Karpas-422 (cell line): Measurements from ENCODE around the gene BTBD1. TPM values are rescaled to one million over a fixed set of nuclear protein-coding genes. Genes with fewer than 3 reads are reported as not detected.
A peak's percentile ranks its signal among the peaks of the same experiment; 100 is the strongest.
"Not testable (repeated sequence)": the region's sequence is repeated elsewhere in the genome, so short reads cannot be mapped to it uniquely, and the experiment has no call there.

Experiments
- DNase-seq: peaks from one replicate; pipeline ENCODE4 v3.0.0-alpha.2; 2015
- H2AFZ ChIP-seq: fragments of 200-600 bp; sonication (generic); 2 replicates; pipeline ENCODE4 v1.6.1; 2014; ENCODE audit warnings: antibody characterized with exemption, low read length, mixed read lengths
- H3K27ac ChIP-seq: fragments of 200-600 bp; sonication (generic); 2 replicates; pipeline ENCODE4 v1.5.1; 2014; ENCODE audit warnings: mild to moderate bottlenecking, low read length, moderate library complexity
- H3K27me3 ChIP-seq: fragments of 200-600 bp; sonication (generic); 2 replicates; pipeline ENCODE4 v1.6.1; 2014; ENCODE audit warnings: low read length, mixed read lengths
- H3K36me3 ChIP-seq: fragments of 200-600 bp; sonication (generic); 2 replicates; pipeline ENCODE4 v1.6.1; 2014; ENCODE audit warnings: low read length, mixed read lengths; ENCODE audit not compliant: insufficient read depth
- H3K4me1 ChIP-seq: fragments of 200-600 bp; sonication (generic); 2 replicates; pipeline ENCODE4 v1.6.1; 2014; ENCODE audit warnings: mild to moderate bottlenecking, low read length, mixed read lengths
- H3K4me2 ChIP-seq: fragments of 200-600 bp; sonication (generic); 2 replicates; pipeline ENCODE4 v1.6.1; 2014; ENCODE audit warnings: low read length, low read depth, mild to moderate bottlenecking; ENCODE audit not compliant: poor library complexity, severe bottlenecking
- H3K4me3 ChIP-seq: fragments of 200-600 bp; sonication (generic); 2 replicates; pipeline ENCODE4 v1.5.1; 2014; ENCODE audit warnings: mild to moderate bottlenecking, antibody characterized with exemption, low read length, mixed read lengths
- H3K79me2 ChIP-seq: fragments of 200-600 bp; sonication (generic); 2 replicates; pipeline ENCODE4 v1.6.1; 2014; ENCODE audit warnings: mild to moderate bottlenecking, low read length, mixed read lengths
- H3K9ac ChIP-seq: fragments of 200-600 bp; sonication (generic); 2 replicates; pipeline ENCODE4 v1.6.0; 2014; ENCODE audit warnings: low read length
- H3K9me2 ChIP-seq: fragments of 200-600 bp; sonication (generic), shearing (Covaris generic); replicated peaks from 2 replicates; pipeline ENCODE4 v1.6.0; 2014; ENCODE audit warnings: mild to moderate bottlenecking, low read length, moderate library complexity; ENCODE audit not compliant: insufficient read depth
- H3K9me3 ChIP-seq: fragments of 300-700, 200-600 bp; sonication (generic); 2 replicates; pipeline ENCODE4 v1.6.1; 2014; ENCODE audit warnings: low read length, mixed read lengths
- H4K20me1 ChIP-seq: fragments of 200-600 bp; sonication (generic); 2 replicates; pipeline ENCODE4 v1.6.1; 2014; ENCODE audit warnings: mild to moderate bottlenecking, antibody characterized with exemption, low read length, low read depth; ENCODE audit not compliant: insufficient read depth
- total RNA-seq: library from RNA; depleted of rRNA; stranded (reverse); fragments of >200 nt; shearing (Covaris generic); gene quantifications from 2 replicates; pipeline ENCODE4 v1.2.3, GENCODE V29; 2014; ENCODE audit warnings: low replicate concordance

Gene BTBD1
- total RNA-seq, 1 experiment from 2014 or later, result 140 TPM

DNA sequence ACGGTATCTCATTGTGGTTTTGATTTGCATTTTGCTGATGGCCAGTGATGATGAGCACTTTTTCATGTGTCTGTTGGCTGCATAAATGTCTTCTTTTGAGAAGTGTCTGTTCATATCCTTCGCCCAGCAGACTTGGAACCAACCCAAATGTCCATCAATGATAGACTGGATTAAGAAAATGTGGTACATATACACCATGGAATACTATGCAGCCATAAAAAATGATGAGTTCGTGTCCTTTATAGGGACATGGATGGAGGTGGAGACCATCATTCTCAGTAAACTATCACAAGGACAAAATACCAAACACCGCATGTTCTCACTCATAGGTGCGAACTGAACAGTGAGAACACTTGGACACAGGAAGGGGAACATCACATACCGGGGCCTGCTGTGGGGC lies 35.8 kb downstream of the BTBD1 start:
- not testable (repeated sequence) for H3K27ac ChIP-seq, H3K9ac ChIP-seq, H3K9me3 ChIP-seq, H2AFZ ChIP-seq, H3K9me2 ChIP-seq, H3K4me3 ChIP-seq, H3K4me1 ChIP-seq, DNase-seq, H3K4me2 ChIP-seq, H3K27me3 ChIP-seq
- peaks cover 68% of the 10 kb centered on the region for H3K36me3 ChIP-seq
- peaks cover 12% of the 10 kb centered on the region for H4K20me1 ChIP-seq
- H3K79me2 ChIP-seq, result peaks cover 94% of the 10 kb centered on the region

DNA sequence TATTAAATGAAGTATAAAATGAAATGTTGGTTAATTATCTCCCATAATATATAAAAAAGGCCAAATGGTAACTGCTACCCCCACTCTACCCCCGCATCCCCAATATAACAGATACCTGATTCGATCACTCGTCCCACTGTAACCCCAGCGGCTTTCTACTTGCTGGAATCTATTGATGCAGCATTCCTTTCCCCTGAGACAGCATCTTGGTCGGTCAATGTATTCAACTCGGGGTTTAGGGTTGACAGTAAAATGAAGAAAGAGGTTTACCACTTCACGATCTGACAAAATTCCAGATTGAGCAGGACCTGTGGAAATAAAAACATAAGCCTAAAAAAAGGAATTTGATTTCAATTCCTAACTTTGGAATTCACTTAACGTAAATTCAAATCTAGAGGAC lies 37.0 kb downstream of the BTBD1 start:
- no peak overlapping the region for H3K27ac ChIP-seq
- DNase-seq, result no peak
- H3K9ac ChIP-seq, result no peak overlapping the region
- no peak overlapping the region for H3K4me2 ChIP-seq
- peaks cover 90% of the 10 kb centered on the region for H3K79me2 ChIP-seq
- H4K20me1 ChIP-seq, result 0 out of 2 replicates have a peak, but pooled peaks cover 10% of the 10 kb centered on the region
- no peak overlapping the region for H2AFZ ChIP-seq
- no peaks in the 10 kb centered on the region for H3K4me1 ChIP-seq
- no peaks in the 10 kb centered on the region for H3K9me2 ChIP-seq
- no peaks in the 10 kb centered on the region for H3K27me3 ChIP-seq
- no peaks in the 10 kb centered on the region for H3K9me3 ChIP-seq
- no peak overlapping the region for H3K4me3 ChIP-seq
- peaks cover 61% of the 10 kb centered on the region for H3K36me3 ChIP-seq

DNA sequence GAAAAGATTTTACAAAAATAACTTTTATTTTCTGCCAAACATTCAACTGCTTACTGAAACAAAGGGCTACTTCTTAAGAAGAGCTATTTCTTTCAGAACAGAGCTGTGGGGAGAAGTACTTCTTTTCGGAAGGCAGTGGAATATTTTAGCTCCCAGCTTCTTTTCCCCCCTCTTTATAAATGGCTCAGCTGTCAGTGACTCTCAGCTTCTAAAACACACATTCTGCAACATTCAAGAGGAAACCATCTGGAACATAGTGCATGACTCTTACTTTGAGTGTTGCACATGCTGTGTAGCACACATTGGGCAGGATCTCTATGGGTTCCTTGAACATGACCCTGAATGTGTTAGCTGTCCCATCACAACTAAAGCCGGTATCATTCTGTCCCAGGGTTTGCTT lies 48.6 kb downstream of the BTBD1 start:
- Histone ChIP-seq H3K9ac (no peak overlapping the region), H3K27ac (no peak overlapping the region), H4K20me1 (no peaks in the 10 kb centered on the region), H3K4me3 (no peak overlapping the region), H3K9me3 (no peaks in the 10 kb centered on the region), H3K4me2 (no peak overlapping the region), H3K9me2 (no peaks in the 10 kb centered on the region), H3K4me1 (peaks cover 6% of the 10 kb centered on the region; the same call in 1 of the 2 replicates), H3K27me3 (no peaks in the 10 kb centered on the region), H3K36me3 (peaks cover 38% of the 10 kb centered on the region; the same call in 1 of the 2 replicates), H2AFZ (no peak overlapping the region), H3K79me2 (peaks cover 20% of the 10 kb centered on the region)
- no peak for DNase-seq

DNA sequence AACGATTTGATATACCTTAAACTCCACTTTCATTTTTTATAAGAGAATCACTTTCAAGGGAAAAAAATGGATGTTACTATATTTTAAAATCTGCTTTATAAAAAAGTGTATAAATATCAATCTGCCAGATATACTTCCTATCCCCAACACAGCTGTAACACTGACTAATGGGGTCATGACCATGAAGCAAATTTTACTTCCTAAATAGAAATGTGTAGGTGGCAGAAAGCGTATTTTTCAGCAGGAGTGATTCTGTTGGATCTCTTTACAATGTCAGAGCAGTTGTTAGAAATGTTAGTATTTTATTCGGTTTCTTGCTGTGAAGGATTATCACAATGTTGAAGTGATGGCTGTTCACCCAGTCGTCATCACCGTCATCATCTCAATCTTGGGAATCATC lies 50.1 kb downstream of the BTBD1 start:
- Histone ChIP-seq H3K9me3 (no peaks in the 10 kb centered on the region), H2AFZ (no peak overlapping the region), H4K20me1 (no peaks in the 10 kb centered on the region), H3K36me3 (peaks cover 37% of the 10 kb centered on the region; the same call in 1 of the 2 replicates), H3K9ac (no peak overlapping the region), H3K4me1 (peaks cover 18% of the 10 kb centered on the region), H3K27me3 (no peaks in the 10 kb centered on the region), H3K9me2 (no peaks in the 10 kb centered on the region), H3K4me3 (no peak overlapping the region), H3K4me2 (no peak overlapping the region), H3K79me2 (peaks cover 21% of the 10 kb centered on the region), H3K27ac (no peak overlapping the region)
- no peak for DNase-seq

DNA sequence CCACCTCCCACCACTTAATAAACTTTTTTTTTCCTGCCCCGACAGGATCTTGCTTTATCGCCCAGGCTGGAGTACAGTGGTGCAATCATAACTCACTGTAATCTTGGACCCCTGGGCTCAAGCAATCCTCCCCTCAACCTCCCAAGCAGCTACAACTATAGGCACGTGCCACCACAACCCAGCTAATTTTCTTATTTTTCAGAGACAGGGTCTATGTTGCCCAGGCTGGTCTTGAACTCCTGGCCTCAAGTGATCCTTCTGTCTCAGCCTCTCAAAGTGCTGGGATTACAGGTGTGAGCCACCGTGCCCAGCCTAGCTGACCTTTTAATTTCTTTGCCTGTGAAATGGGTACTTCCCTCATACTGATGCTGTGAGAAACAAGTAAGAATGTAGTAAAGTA lies 51.7 kb downstream of the BTBD1 start:
- Histone ChIP-seq H3K4me1 (peaks cover 24% of the 10 kb centered on the region), H3K4me3 (no peak overlapping the region), H3K9me2 (no peaks in the 10 kb centered on the region), H3K27ac (no peak overlapping the region), H3K79me2 (peaks cover 19% of the 10 kb centered on the region), H3K27me3 (no peaks in the 10 kb centered on the region), H3K9me3 (no peaks in the 10 kb centered on the region), H4K20me1 (no peaks in the 10 kb centered on the region; the same call in 1 of the 2 replicates), H3K36me3 (peaks cover 23% of the 10 kb centered on the region; the same call in 1 of the 2 replicates), H3K9ac (no peak overlapping the region), H2AFZ (no peak overlapping the region), H3K4me2 (no peak overlapping the region)
- DNase-seq, result no peak

DNA sequence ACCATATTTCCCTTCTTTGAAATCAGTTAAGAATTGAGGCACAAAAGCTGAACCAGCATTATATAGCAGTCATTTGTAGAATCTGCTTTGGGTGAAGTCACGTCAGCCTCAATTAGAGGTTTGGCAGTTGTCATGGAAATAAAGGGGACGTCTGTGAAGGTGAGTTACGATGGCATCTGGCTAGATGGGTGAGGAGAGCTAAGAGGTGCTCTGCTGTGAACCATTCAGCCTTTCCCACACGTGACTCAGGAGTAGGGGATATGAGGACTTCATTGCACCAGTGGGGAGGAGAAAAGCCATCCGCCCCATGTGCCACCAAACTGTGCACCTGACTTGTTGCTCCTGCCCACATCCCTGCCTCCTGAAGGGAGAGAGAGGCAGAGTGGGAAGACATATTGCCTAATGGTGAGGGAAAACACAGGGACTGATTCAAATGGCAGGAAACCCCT lies 52.8 kb downstream of the BTBD1 start:
- Histone ChIP-seq H3K4me2 (no peak overlapping the region), H3K79me2 (peaks cover 27% of the 10 kb centered on the region), H3K36me3 (peaks cover 27% of the 10 kb centered on the region; the same call in 1 of the 2 replicates), H3K27me3 (no peaks in the 10 kb centered on the region), H3K9ac (no peak overlapping the region), H3K9me3 (no peaks in the 10 kb centered on the region), H3K27ac (no peak overlapping the region), H2AFZ (no peak overlapping the region), H3K4me1 (peaks cover 35% of the 10 kb centered on the region), H4K20me1 (no peaks in the 10 kb centered on the region; the same call in 1 of the 2 replicates), H3K4me3 (no peak overlapping the region), H3K9me2 (no peaks in the 10 kb centered on the region)
- DNase-seq, result peak; percentile 49

DNA sequence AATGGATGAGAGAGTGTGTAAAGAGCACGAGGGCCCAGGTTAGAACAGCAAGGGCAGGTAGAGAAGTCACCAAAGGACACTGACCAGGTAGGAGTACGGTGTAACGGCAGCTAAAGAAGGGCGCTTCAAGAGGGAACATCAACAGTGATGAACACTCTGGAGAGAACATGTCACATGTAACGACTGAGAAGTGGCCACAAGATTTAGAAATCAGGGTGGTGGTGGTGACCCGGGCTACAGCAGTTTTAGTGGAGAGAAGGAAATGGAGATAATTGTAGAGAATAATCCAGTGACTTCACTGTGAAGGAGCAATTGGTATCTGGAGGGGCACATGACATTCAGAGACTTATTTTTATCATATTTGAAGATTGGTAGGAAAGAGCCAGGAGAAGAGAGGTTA lies 54.4 kb downstream of the BTBD1 start:
- H3K36me3 ChIP-seq, result peaks cover 25% of the 10 kb centered on the region; the same call in 1 of the 2 replicates
- peaks cover 35% of the 10 kb centered on the region for H3K79me2 ChIP-seq
- H3K27me3 ChIP-seq, result no peaks in the 10 kb centered on the region
- H3K4me1 ChIP-seq, result peaks cover 36% of the 10 kb centered on the region
- 0 out of 2 replicates have a peak overlapping the region, but pooled peaks have one; percentile 18 for H2AFZ ChIP-seq
- peak overlapping the region; percentile 88 for H3K4me3 ChIP-seq
- H3K9me2 ChIP-seq, result no peaks in the 10 kb centered on the region
- peak overlapping the region; percentile 89 for H3K9ac ChIP-seq
- DNase-seq, result no peak
- H4K20me1 ChIP-seq, result no peaks in the 10 kb centered on the region; the same call in 1 of the 2 replicates
- H3K4me2 ChIP-seq, result peak overlapping the region; percentile 71
- H3K27ac ChIP-seq, result peak overlapping the region; percentile 56; the same call in 1 of the 2 replicates
- no peaks in the 10 kb centered on the region for H3K9me3 ChIP-seq

DNA sequence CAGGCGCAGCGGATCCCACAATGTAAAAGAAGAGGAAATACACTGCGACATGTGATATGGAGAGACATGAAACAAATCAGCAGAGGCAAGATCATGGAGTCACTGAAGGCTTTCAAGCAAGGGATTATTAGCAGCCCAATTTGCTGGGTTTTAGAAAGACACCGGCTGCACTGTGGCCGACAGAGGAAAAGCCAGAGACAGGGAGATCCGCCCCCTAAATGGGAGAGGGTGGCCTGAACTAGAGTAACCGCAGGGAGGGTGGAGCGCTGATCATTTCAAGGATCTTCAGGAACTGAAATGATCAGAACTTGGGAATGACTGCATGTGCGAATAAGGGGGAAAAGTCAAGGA lies 55.0 kb downstream of the BTBD1 start:
- peak overlapping the region; percentile 56 for H3K27ac ChIP-seq
- peaks cover 24% of the 10 kb centered on the region; the same call in 1 of the 2 replicates for H3K36me3 ChIP-seq
- peaks cover 35% of the 10 kb centered on the region for H3K79me2 ChIP-seq
- peak overlapping the region; percentile 88 for H3K4me3 ChIP-seq
- H3K9ac ChIP-seq, result peak overlapping the region; percentile 89
- no peaks in the 10 kb centered on the region for H3K9me3 ChIP-seq
- H3K4me1 ChIP-seq, result peaks cover 36% of the 10 kb centered on the region
- no peaks in the 10 kb centered on the region; the same call in 1 of the 2 replicates for H4K20me1 ChIP-seq
- H3K27me3 ChIP-seq, result no peaks in the 10 kb centered on the region
- peak overlapping the region; percentile 71 for H3K4me2 ChIP-seq
- no peak for DNase-seq
- H3K9me2 ChIP-seq, result no peaks in the 10 kb centered on the region
- peak overlapping the region; percentile 18; the same call in 1 of the 2 replicates for H2AFZ ChIP-seq
